Erythroblast (primary cell): ENCODE data around the gene MDFIC2.

Source experiments
- GATA1 ChIP-seq: IDR thresholded peaks from 2 replicates; pipeline ENCODE4 v1.6.1; 2011; ENCODE audit warnings: low read depth, mild to moderate bottlenecking, control low read depth, low read length, moderate library complexity
- POLR2A ChIP-seq: IDR thresholded peaks from 2 replicates; pipeline ENCODE4 v1.6.1; 2011; ENCODE audit warnings: mild to moderate bottlenecking, low read length

GRCh38 chr3:70273492-70273891 is 38.9 kb downstream of the MDFIC2 start:
- TF ChIP-seq POLR2A (no peak), GATA1 (no peak)
